Neural progenitor cell (in vitro differentiated cells): ENCODE measurements around the gene CYP39A1. TPM values are rescaled to one million over a fixed set of nuclear protein-coding genes. Genes with fewer than 3 reads are reported as not detected.

Experiments used
- DNase-seq: peaks from one replicate; pipeline ENCODE4 v3.0.0-alpha.2; 2016; ENCODE audit warnings: low spot score
- H2AFZ ChIP-seq: fragments of 200-600 bp; sonication (generic); replicated peaks from 2 replicates; pipeline ENCODE4 v1.6.1; 2016; ENCODE audit warnings: antibody characterized with exemption
- H3F3A ChIP-seq: fragments of 200-600 bp; sonication (generic); 2 replicates; pipeline ENCODE4 v1.6.1; 2016; ENCODE audit warnings: antibody characterized with exemption, low read depth
- H3K27ac ChIP-seq: fragments of 200-600 bp; sonication (generic); 2 replicates; pipeline ENCODE4 v1.5.1; 2016; ENCODE audit warnings: mild to moderate bottlenecking
- H3K27me3 ChIP-seq: fragments of 200-600 bp; sonication (generic); 2 replicates; pipeline ENCODE4 v1.6.1; 2016; ENCODE audit warnings: mild to moderate bottlenecking, moderate library complexity
- H3K36me3 ChIP-seq: fragments of 200-600 bp; sonication (generic); 2 replicates; pipeline ENCODE4 v1.5.1; 2016
- H3K4me1 ChIP-seq: fragments of 200-600 bp; sonication (generic); 2 replicates; pipeline ENCODE4 v1.6.1; 2016; ENCODE audit warnings: mixed run types
- H3K4me2 ChIP-seq: fragments of 200-600 bp; sonication (generic); 2 replicates; pipeline ENCODE4 v1.6.1; 2016
- H3K4me3 ChIP-seq: fragments of 200-600 bp; sonication (generic); 2 replicates; pipeline ENCODE4 v1.5.1; 2016
- H3K79me2 ChIP-seq: fragments of 200-600 bp; sonication (generic); 2 replicates; pipeline ENCODE4 v1.6.1; 2016; ENCODE audit warnings: low read depth
- H3K9ac ChIP-seq: fragments of 200-600 bp; sonication (generic); 2 replicates; pipeline ENCODE4 v1.6.1; 2016
- H3K9me3 ChIP-seq: fragments of 200-600 bp; sonication (generic); 2 replicates; pipeline ENCODE4 v1.5.1; 2016; ENCODE audit warnings: low read depth
- H4K20me1 ChIP-seq: fragments of 200-600 bp; sonication (generic); 2 replicates; pipeline ENCODE4 v1.6.1; 2016; ENCODE audit warnings: low read depth
- H3K27ac Mint-ChIP-seq: 3 replicates; pipeline ENCODE4 v1.8.0; 2021; ENCODE audit warnings: mixed read lengths
- H3K27me3 Mint-ChIP-seq: 2 replicates; pipeline ENCODE4 v1.8.0; 2022; ENCODE audit warnings: low read depth, mild to moderate bottlenecking, inconsistent platforms, moderate library complexity, mixed read lengths; ENCODE audit not compliant: insufficient read depth
- H3K36me3 Mint-ChIP-seq: 3 replicates; pipeline ENCODE4 v1.8.0; 2021; ENCODE audit warnings: mixed read lengths
- H3K4me1 Mint-ChIP-seq: 3 replicates; pipeline ENCODE4 v1.8.0; 2021; ENCODE audit warnings: mixed read lengths
- H3K4me3 Mint-ChIP-seq: 3 replicates; pipeline ENCODE4 v1.8.0; 2021; ENCODE audit warnings: mild to moderate bottlenecking, moderate library complexity, mixed read lengths
- H3K9me3 Mint-ChIP-seq: 3 replicates; pipeline ENCODE4 v1.8.0; 2020; ENCODE audit warnings: mixed read lengths
- EZH2 ChIP-seq: fragments of 200-600 bp; sonication (generic); IDR thresholded peaks from 2 replicates; pipeline ENCODE4 v1.6.1; 2017; ENCODE audit warnings: antibody characterized with exemption, mild to moderate bottlenecking, moderate library complexity
- EZH2phosphoT487 ChIP-seq: fragments of 200-600 bp; sonication (generic); IDR thresholded peaks from 2 replicates; pipeline ENCODE4 v1.6.1; 2017; ENCODE audit warnings: antibody characterized with exemption
- total RNA-seq: library from RNA; depleted of rRNA; stranded (reverse); fragments of >200 nt; gene quantifications from 2 replicates; pipeline ENCODE4 v1.2.3, GENCODE V29; 2015; ENCODE audit warnings: low replicate concordance
- TF ChIP-seq, protein P1 (sequence below): fragments of 200-600 bp; sonication (generic); IDR thresholded peaks from 2 replicates; pipeline ENCODE4 v1.5.1; 2017; ENCODE audit warnings: antibody characterized with exemption, mild to moderate bottlenecking

CYP39A1 gene
- total RNA-seq, 1 donor from 2014 or later: 7.1 TPM

DNA sequence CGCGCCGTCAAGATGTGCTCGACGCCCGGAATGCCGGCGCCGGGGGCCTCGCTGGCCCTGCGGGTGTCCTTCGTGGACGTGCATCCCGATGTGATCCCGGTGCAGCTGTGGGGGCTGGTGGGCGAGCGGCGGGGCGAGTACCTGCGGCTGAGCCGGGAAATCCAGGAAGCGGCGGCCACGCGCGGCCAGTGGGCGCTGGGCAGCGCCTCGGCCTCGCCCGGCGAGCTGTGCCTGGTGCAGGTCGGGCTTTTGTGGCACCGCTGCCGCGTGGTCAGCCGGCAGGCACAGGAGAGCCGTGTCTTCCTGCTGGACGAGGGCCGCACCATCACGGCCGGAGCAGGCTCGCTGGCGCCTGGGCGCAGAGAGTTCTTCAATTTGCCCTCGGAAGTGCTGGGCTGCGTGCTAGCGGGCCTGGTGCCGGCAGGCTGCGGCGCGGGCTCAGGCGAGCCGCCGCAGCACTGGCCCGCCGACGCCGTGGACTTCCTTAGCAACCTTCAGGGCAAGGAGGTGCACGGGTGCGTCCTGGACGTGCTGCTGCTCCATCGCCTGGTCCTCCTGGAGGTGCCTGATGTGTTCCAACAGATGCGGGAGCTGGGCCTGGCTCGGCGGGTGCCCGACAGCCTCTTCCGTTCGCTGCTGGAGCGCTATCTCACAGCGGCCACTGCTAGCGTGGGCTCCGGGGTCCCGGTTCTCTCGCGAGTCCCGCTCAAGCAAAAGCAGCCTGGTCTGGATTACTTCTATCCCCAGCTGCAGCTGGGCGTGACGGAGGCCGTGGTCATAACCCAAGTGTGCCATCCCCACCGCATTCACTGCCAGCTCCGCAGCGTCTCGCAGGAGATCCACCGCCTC is 35.7 kb upstream of the CYP39A1 start:
- Histone ChIP-seq H3K4me3 (no peak overlapping the region), H3K9ac (no peak overlapping the region), H3K27me3 (no peaks in the 10 kb centered on the region), H3K36me3 (no peaks in the 10 kb centered on the region), H3K4me2 (no peak overlapping the region), H2AFZ (no peak overlapping the region), H3K4me1 (no peaks in the 10 kb centered on the region), H3K79me2 (no peaks in the 10 kb centered on the region), H3F3A (no peaks in the 10 kb centered on the region), H3K9me3 (no peaks in the 10 kb centered on the region), H3K27ac (no peak overlapping the region), H4K20me1 (no peaks in the 10 kb centered on the region)
- no peak for DNase-seq
- H3K9me3 Mint-ChIP-seq: peaks cover 2% of the 10 kb centered on the region
- no peaks in the 10 kb centered on the region for H3K4me1 Mint-ChIP-seq
- TF ChIP-seq, protein P1, sequence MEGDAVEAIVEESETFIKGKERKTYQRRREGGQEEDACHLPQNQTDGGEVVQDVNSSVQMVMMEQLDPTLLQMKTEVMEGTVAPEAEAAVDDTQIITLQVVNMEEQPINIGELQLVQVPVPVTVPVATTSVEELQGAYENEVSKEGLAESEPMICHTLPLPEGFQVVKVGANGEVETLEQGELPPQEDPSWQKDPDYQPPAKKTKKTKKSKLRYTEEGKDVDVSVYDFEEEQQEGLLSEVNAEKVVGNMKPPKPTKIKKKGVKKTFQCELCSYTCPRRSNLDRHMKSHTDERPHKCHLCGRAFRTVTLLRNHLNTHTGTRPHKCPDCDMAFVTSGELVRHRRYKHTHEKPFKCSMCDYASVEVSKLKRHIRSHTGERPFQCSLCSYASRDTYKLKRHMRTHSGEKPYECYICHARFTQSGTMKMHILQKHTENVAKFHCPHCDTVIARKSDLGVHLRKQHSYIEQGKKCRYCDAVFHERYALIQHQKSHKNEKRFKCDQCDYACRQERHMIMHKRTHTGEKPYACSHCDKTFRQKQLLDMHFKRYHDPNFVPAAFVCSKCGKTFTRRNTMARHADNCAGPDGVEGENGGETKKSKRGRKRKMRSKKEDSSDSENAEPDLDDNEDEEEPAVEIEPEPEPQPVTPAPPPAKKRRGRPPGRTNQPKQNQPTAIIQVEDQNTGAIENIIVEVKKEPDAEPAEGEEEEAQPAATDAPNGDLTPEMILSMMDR: no peak
- TF ChIP-seq EZH2 (no peak), EZH2phosphoT487 (no peak)
- H3K27ac Mint-ChIP-seq: no peak overlapping the region
- H3K4me3 Mint-ChIP-seq: no peak overlapping the region
- H3K36me3 Mint-ChIP-seq: no peaks in the 10 kb centered on the region
- no peaks in the 10 kb centered on the region for H3K27me3 Mint-ChIP-seq

DNA sequence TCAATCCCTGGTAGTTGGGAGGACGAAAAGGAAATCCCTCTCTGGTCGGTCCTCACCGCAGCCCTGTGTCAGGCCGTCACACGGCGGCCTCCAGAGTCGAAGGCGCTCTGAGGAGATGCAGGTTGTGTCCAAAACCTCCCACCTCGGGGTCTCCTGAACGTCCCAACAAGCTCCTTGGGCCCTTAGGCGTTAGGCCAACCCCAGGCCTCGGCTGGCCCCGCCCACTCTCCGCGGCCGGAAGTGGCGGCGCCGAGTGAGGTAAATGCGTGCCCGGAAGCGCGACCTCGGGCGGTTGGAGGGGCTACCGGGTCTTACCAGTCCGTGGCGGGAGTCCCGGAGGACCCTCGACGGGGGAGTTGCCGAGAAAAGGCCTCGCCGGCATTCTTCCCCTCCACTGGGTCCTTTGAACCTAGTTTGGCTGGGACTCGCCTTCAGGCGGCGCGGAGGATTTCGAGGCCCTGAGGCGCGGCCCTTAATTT is 35.0 kb upstream of the CYP39A1 start, which contains the start of gene TDRD6:
Gene TDRD6, plus strand, starts transcription at position 267 of the 479 bp plus-strand sequence. CDS start 244 bp downstream, outside the sequence.
- H3K36me3 ChIP-seq: no peaks in the 10 kb centered on the region
- no peaks in the 10 kb centered on the region for H3K9me3 ChIP-seq
- Mint-ChIP-seq H3K36me3 (no peaks in the 10 kb centered on the region), H3K9me3 (peaks cover 2% of the 10 kb centered on the region), H3K4me3 (no peak within 1 kb of the TSS), H3K27ac (no peak within 1 kb of the TSS), H3K4me1 (no peaks in the 10 kb centered on the region), H3K27me3 (no peaks in the 10 kb centered on the region)
- no peak within 1 kb of the TSS for H3K27ac ChIP-seq
- no peaks in the 10 kb centered on the region for H3F3A ChIP-seq
- H3K79me2 ChIP-seq: no peaks in the 10 kb centered on the region
- H3K4me2 ChIP-seq: no peak within 1 kb of the TSS
- H3K9ac ChIP-seq: no peak within 1 kb of the TSS
- TF ChIP-seq EZH2phosphoT487 (no peak), EZH2 (no peak)
- TF ChIP-seq, protein P1: no peak
- no peak for DNase-seq
- no peaks in the 10 kb centered on the region for H4K20me1 ChIP-seq
- no peaks in the 10 kb centered on the region for H3K4me1 ChIP-seq
- H2AFZ ChIP-seq: no peak within 1 kb of the TSS
- H3K4me3 ChIP-seq: no peak within 1 kb of the TSS
- H3K27me3 ChIP-seq: no peaks in the 10 kb centered on the region

DNA sequence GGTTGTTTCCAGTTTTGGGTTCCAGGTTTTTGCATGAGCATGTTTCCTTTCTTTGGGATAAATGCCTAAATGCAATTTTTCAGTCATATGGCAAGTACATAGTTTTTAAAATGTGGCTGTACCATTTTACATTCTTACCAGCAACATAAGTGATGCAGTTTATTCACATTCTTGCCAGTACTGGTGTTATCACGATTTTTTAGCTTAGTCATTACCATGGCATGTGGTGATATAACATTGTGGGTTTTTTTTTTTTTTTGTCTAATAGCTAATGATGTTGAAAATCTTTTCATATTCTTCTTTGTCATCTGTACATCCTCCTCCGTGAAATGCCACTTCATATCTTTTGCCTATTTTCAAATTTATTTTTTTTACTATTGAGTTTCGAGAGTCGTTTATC is 32.2 kb upstream of the CYP39A1 start:
- DNase-seq: no peak
- Histone ChIP-seq H3K27me3 (no peaks in the 10 kb centered on the region), H3K27ac (no peak overlapping the region), H4K20me1 (no peaks in the 10 kb centered on the region), H3F3A (no peaks in the 10 kb centered on the region), H3K4me2 (no peak overlapping the region), H3K4me1 (no peaks in the 10 kb centered on the region), H3K9ac (no peak overlapping the region), H2AFZ (no peak overlapping the region), H3K79me2 (no peaks in the 10 kb centered on the region), H3K36me3 (no peaks in the 10 kb centered on the region), H3K9me3 (no peaks in the 10 kb centered on the region), H3K4me3 (no peak overlapping the region)
- TF ChIP-seq EZH2 (no peak), EZH2phosphoT487 (no peak)
- TF ChIP-seq, protein P1: no peak
- Mint-ChIP-seq H3K36me3 (no peaks in the 10 kb centered on the region), H3K4me3 (no peak overlapping the region), H3K4me1 (no peaks in the 10 kb centered on the region), H3K9me3 (peaks cover 2% of the 10 kb centered on the region), H3K27me3 (no peaks in the 10 kb centered on the region), H3K27ac (no peak overlapping the region)
